Peyer's patch (tissue), 4 donors: ENCODE measurements around the gene TEAD1.

Source experiments
- POLR2A ChIP-seq, 2 donors: fragments of 450-650 bp; IDR thresholded peaks; one replicate each; pipeline ENCODE4 v1.5.1; 2017; ENCODE audit warnings: antibody characterized with exemption in 2 of 2, mild to moderate bottlenecking in 2 of 2, moderate library complexity in 2 of 2
- TF ChIP-seq, protein P1 (sequence below), 6 experiments: fragments of 450-650 bp in 4 of 6; fragments of 200-600 bp in 2 of 6; sonication (generic) in 1 of 6; IDR thresholded peaks; one replicate each; pipeline ENCODE4 v1.5.1; 2017 to 2019; ENCODE audit warnings: antibody characterized with exemption in 6 of 6, mild to moderate bottlenecking in 3 of 6, moderate library complexity in 1 of 6

- TF ChIP-seq, protein P1, sequence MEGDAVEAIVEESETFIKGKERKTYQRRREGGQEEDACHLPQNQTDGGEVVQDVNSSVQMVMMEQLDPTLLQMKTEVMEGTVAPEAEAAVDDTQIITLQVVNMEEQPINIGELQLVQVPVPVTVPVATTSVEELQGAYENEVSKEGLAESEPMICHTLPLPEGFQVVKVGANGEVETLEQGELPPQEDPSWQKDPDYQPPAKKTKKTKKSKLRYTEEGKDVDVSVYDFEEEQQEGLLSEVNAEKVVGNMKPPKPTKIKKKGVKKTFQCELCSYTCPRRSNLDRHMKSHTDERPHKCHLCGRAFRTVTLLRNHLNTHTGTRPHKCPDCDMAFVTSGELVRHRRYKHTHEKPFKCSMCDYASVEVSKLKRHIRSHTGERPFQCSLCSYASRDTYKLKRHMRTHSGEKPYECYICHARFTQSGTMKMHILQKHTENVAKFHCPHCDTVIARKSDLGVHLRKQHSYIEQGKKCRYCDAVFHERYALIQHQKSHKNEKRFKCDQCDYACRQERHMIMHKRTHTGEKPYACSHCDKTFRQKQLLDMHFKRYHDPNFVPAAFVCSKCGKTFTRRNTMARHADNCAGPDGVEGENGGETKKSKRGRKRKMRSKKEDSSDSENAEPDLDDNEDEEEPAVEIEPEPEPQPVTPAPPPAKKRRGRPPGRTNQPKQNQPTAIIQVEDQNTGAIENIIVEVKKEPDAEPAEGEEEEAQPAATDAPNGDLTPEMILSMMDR (IDR thresholded peaks at IDR 0.05) = no peak
- no peak for TF ChIP-seq POLR2A (IDR thresholded peaks at IDR 0.05)
These were observed 227.1 kb downstream of the TEAD1 start for GRCh38 chr11:12901272-12901671.
